ENCODE data around the gene NCKIPSD.

NCKIPSD gene

GRCh38 chr3:48682786-48683185 lies 2.9 kb downstream of the NCKIPSD start:
- TF ChIP-seq CTCF (IDR thresholded peaks at IDR 0.05; ENCODE audit: low read depth, low read length) (no peak), EZH2phosphoT487 (IDR thresholded peaks at IDR 0.05; ENCODE audit: low read depth) (no peak)
- H3K79me2 ChIP-seq (ENCODE audit: low read length) = peaks cover 23% of the 10 kb centered on the region
- no peak overlapping the region for H2AFZ ChIP-seq (ENCODE audit: low read depth, low read length)
- H3K27ac ChIP-seq (ENCODE audit: low read length) = no peak overlapping the region
- H3K27me3 ChIP-seq (ENCODE audit: low read depth, low read length) = no peaks in the 10 kb centered on the region
- peaks cover 59% of the 10 kb centered on the region for H3K36me3 ChIP-seq (replicated peaks; ENCODE audit: low read depth, low read length)
- no peak overlapping the region for H3K9ac ChIP-seq (ENCODE audit: low read length)
- H3K4me1 ChIP-seq (ENCODE audit: low read length) = peaks cover 25% of the 10 kb centered on the region
- H3K9me3 ChIP-seq (ENCODE audit: insufficient read depth, low read length) = no peaks in the 10 kb centered on the region
- H3K4me2 ChIP-seq (ENCODE audit: low read length) = no peak overlapping the region
- H3K4me3 ChIP-seq (ENCODE audit: low read length) = no peak overlapping the region
- H4K20me1 ChIP-seq (ENCODE audit: insufficient read depth, low read length) = peaks cover 4% of the 10 kb centered on the region

- no peak overlapping the region for H3K9ac ChIP-seq (ENCODE audit: low read length)
- peaks cover 23% of the 10 kb centered on the region for H3K79me2 ChIP-seq (ENCODE audit: low read length)
- H3K4me2 ChIP-seq (ENCODE audit: low read length) = no peak overlapping the region
- no peaks in the 10 kb centered on the region for H3K9me3 ChIP-seq (ENCODE audit: insufficient read depth, low read length)
- H3K36me3 ChIP-seq (replicated peaks; ENCODE audit: low read depth, low read length) = peaks cover 59% of the 10 kb centered on the region
- H3K4me3 ChIP-seq (ENCODE audit: low read length) = no peak overlapping the region
- TF ChIP-seq EZH2phosphoT487 (IDR thresholded peaks at IDR 0.05; ENCODE audit: low read depth) (no peak), CTCF (IDR thresholded peaks at IDR 0.05; ENCODE audit: low read depth, low read length) (no peak)
- no peaks in the 10 kb centered on the region for H3K27me3 ChIP-seq (ENCODE audit: low read depth, low read length)
- H4K20me1 ChIP-seq (ENCODE audit: insufficient read depth, low read length) = peaks cover 4% of the 10 kb centered on the region
- H3K4me1 ChIP-seq (ENCODE audit: low read length) = peaks cover 25% of the 10 kb centered on the region
- no peak overlapping the region for H3K27ac ChIP-seq (ENCODE audit: low read length)
- no peak overlapping the region for H2AFZ ChIP-seq (ENCODE audit: low read depth, low read length)
Measured at GRCh38 chr3:48681974-48682610, 3.6 kb downstream of the NCKIPSD start.

GRCh38 chr3:48681541-48681880 lies 4.2 kb downstream of the NCKIPSD start:
- Histone ChIP-seq H3K4me3 (ENCODE audit: low read length) (no peak overlapping the region), H3K9ac (ENCODE audit: low read length) (no peak overlapping the region), H3K4me2 (ENCODE audit: low read length) (no peak overlapping the region), H3K79me2 (ENCODE audit: low read length) (peaks cover 23% of the 10 kb centered on the region), H3K4me1 (ENCODE audit: low read length) (peaks cover 24% of the 10 kb centered on the region), H3K9me3 (ENCODE audit: insufficient read depth, low read length) (no peaks in the 10 kb centered on the region), H3K27ac (ENCODE audit: low read length) (no peak overlapping the region), H3K36me3 (replicated peaks; ENCODE audit: low read depth, low read length) (peaks cover 58% of the 10 kb centered on the region), H2AFZ (ENCODE audit: low read depth, low read length) (no peak overlapping the region), H4K20me1 (ENCODE audit: insufficient read depth, low read length) (peaks cover 4% of the 10 kb centered on the region), H3K27me3 (ENCODE audit: low read depth, low read length) (no peaks in the 10 kb centered on the region)
- TF ChIP-seq EZH2phosphoT487 (IDR thresholded peaks at IDR 0.05; ENCODE audit: low read depth) (no peak), CTCF (IDR thresholded peaks at IDR 0.05; ENCODE audit: low read depth, low read length) (no peak)

GRCh38 chr3:48680811-48681540 lies 4.7 kb downstream of the NCKIPSD start:
- no peak for TF ChIP-seq EZH2phosphoT487 (IDR thresholded peaks at IDR 0.05; ENCODE audit: low read depth)
- TF ChIP-seq CTCF (IDR thresholded peaks at IDR 0.05; ENCODE audit: low read depth, low read length) = no peak
- Histone ChIP-seq H4K20me1 (ENCODE audit: insufficient read depth, low read length) (peaks cover 4% of the 10 kb centered on the region), H3K36me3 (replicated peaks; ENCODE audit: low read depth, low read length) (peaks cover 62% of the 10 kb centered on the region), H3K4me2 (ENCODE audit: low read length) (no peak overlapping the region), H2AFZ (ENCODE audit: low read depth, low read length) (no peak overlapping the region), H3K9ac (ENCODE audit: low read length) (no peak overlapping the region), H3K27ac (ENCODE audit: low read length) (no peak overlapping the region), H3K9me3 (ENCODE audit: insufficient read depth, low read length) (no peaks in the 10 kb centered on the region), H3K4me3 (ENCODE audit: low read length) (no peak overlapping the region), H3K4me1 (ENCODE audit: low read length) (peaks cover 19% of the 10 kb centered on the region), H3K79me2 (ENCODE audit: low read length) (peaks cover 23% of the 10 kb centered on the region), H3K27me3 (ENCODE audit: low read depth, low read length) (no peaks in the 10 kb centered on the region)
